WTC11 (cell line): ENCODE measurements around the gene SYT5. TPM values are rescaled to one million over a fixed set of nuclear protein-coding genes. Genes with fewer than 3 reads are reported as not detected.

Experiments used
- ATAC-seq: fragments of 200-7000 bp; cut with Tn5 transposase; 2 replicates; pipeline ENCODE4 v1.10.0; 2021; ENCODE audit warnings: mild to moderate bottlenecking, moderate library complexity
- CTCF ChIA-PET: fragments of 300-600 bp; sonication (Branson Sonifier 250); formaldehyde crosslinking; loops from one replicate; lab custom pipeline; 2021; ENCODE audit warnings: antibody characterized with exemption; lab: Charles Lee
- POLR2A ChIA-PET: fragments of 350-600 bp; sonication (Branson Sonifier 250); formaldehyde crosslinking; loops from one replicate; lab custom pipeline; 2021; ENCODE audit warnings: antibody characterized with exemption; lab: Charles Lee
- DNase-seq: peaks from one replicate; pipeline ENCODE4 v3.0.0; 2021; ENCODE audit warnings: low spot score
- H3K27ac Mint-ChIP-seq: 2 replicates; pipeline ENCODE4 v1.8.0; 2021; ENCODE audit warnings: mixed read lengths
- H3K27me3 Mint-ChIP-seq: 2 replicates; pipeline ENCODE4 v1.8.0; 2021; ENCODE audit warnings: low read depth, mild to moderate bottlenecking, moderate library complexity, mixed read lengths
- H3K36me3 Mint-ChIP-seq: 2 replicates; pipeline ENCODE4 v1.8.0; 2021; ENCODE audit warnings: mixed read lengths
- H3K4me1 Mint-ChIP-seq: 2 replicates; pipeline ENCODE4 v1.8.0; 2022; ENCODE audit warnings: mixed read lengths
- H3K4me3 Mint-ChIP-seq: 2 replicates; pipeline ENCODE4 v1.8.0; 2021; ENCODE audit warnings: mild to moderate bottlenecking, moderate library complexity, mixed read lengths
- H3K9me3 Mint-ChIP-seq: 2 replicates; pipeline ENCODE4 v1.8.0; 2021; ENCODE audit warnings: mixed read lengths
- ARID4B ChIP-seq: sonication (generic); formaldehyde crosslinking; IDR thresholded peaks from 2 replicates; pipeline ENCODE4 v1.8.0; 2023; ENCODE audit warnings: missing genetic modification reagents, mild to moderate bottlenecking, borderline replicate concordance
- E2F4 ChIP-seq: sonication (generic); formaldehyde crosslinking; IDR thresholded peaks from 2 replicates; pipeline ENCODE4 v1.8.1; 2022; ENCODE audit warnings: low read depth, mild to moderate bottlenecking, moderate library complexity, missing genetic modification reagents, borderline replicate concordance
- GRHL2 ChIP-seq: fragments of 250-450 bp; sonication (Bioruptor Pico); IDR thresholded peaks from 2 replicates; pipeline ENCODE4 v1.8.0; 2022; ENCODE audit warnings: mild to moderate bottlenecking, moderate library complexity; ENCODE audit not compliant: insufficient replicate concordance, severe bottlenecking
- IRF1 ChIP-seq: sonication (generic); formaldehyde crosslinking; IDR thresholded peaks from 2 replicates; pipeline ENCODE4 v1.8.0; 2023; ENCODE audit warnings: missing genetic modification reagents
- JAZF1 ChIP-seq: fragments of 250-450 bp; sonication (Bioruptor Pico); IDR thresholded peaks from 2 replicates; pipeline ENCODE4 v1.9.0; 2021; ENCODE audit warnings: moderate library complexity, mild to moderate bottlenecking, inconsistent platforms
- JUN ChIP-seq: sonication (generic); formaldehyde crosslinking; IDR thresholded peaks from 2 replicates; pipeline ENCODE4 v1.8.0; 2023; ENCODE audit warnings: mild to moderate bottlenecking, missing genetic modification reagents
- MAX ChIP-seq: sonication (generic); formaldehyde crosslinking; IDR thresholded peaks from 2 replicates; pipeline ENCODE4 v1.8.0; 2022; ENCODE audit warnings: mild to moderate bottlenecking, missing genetic modification reagents
- NR3C1 ChIP-seq: sonication (generic); formaldehyde crosslinking; conservative IDR thresholded peaks from 2 replicates; pipeline ENCODE4 v1.8.1; 2023; ENCODE audit warnings: low read depth, mild to moderate bottlenecking, missing genetic modification reagents
- PRRX2 ChIP-seq: fragments of 250-450 bp; sonication (Bioruptor Pico); IDR thresholded peaks from 2 replicates; pipeline ENCODE4 v1.8.0; 2021; ENCODE audit warnings: mild to moderate bottlenecking
- SMAD3 ChIP-seq: sonication (generic); formaldehyde crosslinking; IDR thresholded peaks from 2 replicates; pipeline ENCODE4 v1.8.0; 2022; ENCODE audit warnings: missing genetic modification reagents, mild to moderate bottlenecking, borderline replicate concordance
- TCF7 ChIP-seq: sonication (generic); formaldehyde crosslinking; IDR thresholded peaks from 2 replicates; pipeline ENCODE4 v1.8.0; 2022; ENCODE audit warnings: mild to moderate bottlenecking, low read depth, missing genetic modification reagents, moderate library complexity
- USF2 ChIP-seq: sonication (generic); formaldehyde crosslinking; IDR thresholded peaks from 2 replicates; pipeline ENCODE4 v1.8.1; 2023; ENCODE audit warnings: mild to moderate bottlenecking, missing genetic modification reagents, moderate library complexity
- ZNF219 ChIP-seq: sonication (generic); formaldehyde crosslinking; IDR thresholded peaks from 2 replicates; pipeline ENCODE4 v1.8.0; 2023; ENCODE audit warnings: missing genetic modification reagents, mild to moderate bottlenecking, borderline replicate concordance
- ZNF671 ChIP-seq: fragments of 250-450 bp; sonication (Bioruptor Pico); IDR thresholded peaks from 2 replicates; pipeline ENCODE4 v1.8.0; 2021; ENCODE audit warnings: mild to moderate bottlenecking
- total RNA-seq: library from RNA; stranded (reverse); gene quantifications from 3 replicates; pipeline ENCODE4 v1.2.3, GENCODE V29; 2021
- TF ChIP-seq, protein P1 (sequence below): sonication (generic); formaldehyde crosslinking; IDR thresholded peaks from 2 replicates; pipeline ENCODE4 v1.8.0; 2022; ENCODE audit warnings: mild to moderate bottlenecking, missing genetic modification reagents
- TF ChIP-seq, protein P2 (sequence below): sonication (generic); formaldehyde crosslinking; IDR thresholded peaks from 2 replicates; pipeline ENCODE4 v1.8.0; 2022; ENCODE audit warnings: mild to moderate bottlenecking, missing genetic modification reagents
- TF ChIP-seq, protein P3 (sequence below): fragments of 250-450 bp; sonication (Bioruptor Pico); IDR thresholded peaks from 2 replicates; pipeline ENCODE4 v2.1.2; 2022; ENCODE audit warnings: mild to moderate bottlenecking, moderate library complexity

SYT5 gene
- total RNA-seq, 1 experiment from 2014 or later, result 0.77 TPM

DNA sequence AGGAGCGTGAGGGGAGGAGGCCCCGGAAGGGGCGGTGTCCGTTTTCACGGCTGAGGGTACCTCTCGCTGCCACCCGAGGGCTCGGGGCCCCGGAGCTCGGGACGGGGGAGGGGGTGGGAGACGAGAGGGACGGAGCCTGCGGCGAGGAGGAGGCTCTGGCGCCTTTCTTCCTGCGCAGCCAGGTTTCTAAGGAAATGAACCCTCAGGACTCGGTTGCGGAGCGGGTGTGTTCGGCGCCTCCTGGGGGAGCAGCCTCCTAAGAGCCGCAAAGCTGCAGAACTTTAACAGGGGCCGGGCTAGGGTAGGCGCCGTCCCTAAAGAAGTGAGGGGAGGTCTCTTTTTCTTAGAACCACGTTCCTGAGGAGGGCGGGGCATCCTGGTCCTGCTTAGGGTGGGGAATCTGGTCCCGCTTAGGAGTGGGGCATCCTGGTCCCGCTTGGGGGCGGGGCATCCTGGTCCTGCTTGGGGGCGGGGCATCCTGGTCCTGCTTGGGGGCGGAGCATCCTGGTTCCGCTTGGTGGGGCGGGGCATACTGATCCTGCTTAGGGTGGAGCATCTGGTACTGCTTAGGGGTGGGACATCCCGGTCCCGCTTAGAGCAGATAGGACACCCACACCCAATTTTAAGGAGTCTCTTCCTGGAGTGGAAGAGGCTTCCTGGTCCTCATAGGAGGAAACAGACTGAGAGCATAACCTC lies 6.2 kb downstream of the SYT5 start:
- 0 out of 2 replicates have a peak, but pooled peaks have one; percentile 33 for TF ChIP-seq MAX (CRISPR knock-in tag)
- TF ChIP-seq JUN (CRISPR knock-in tag), result no peak
- TF ChIP-seq, all 79 proteins: peak for 1
- H3K4me1 Mint-ChIP-seq, result peaks cover 24% of the 10 kb centered on the region
- H3K36me3 Mint-ChIP-seq, result no peaks in the 10 kb centered on the region
- peak overlapping the region; percentile 80 for H3K4me3 Mint-ChIP-seq
- peaks cover 96% of the 10 kb centered on the region for H3K27me3 Mint-ChIP-seq
- no peaks in the 10 kb centered on the region for H3K9me3 Mint-ChIP-seq
- H3K27ac Mint-ChIP-seq, result no peak overlapping the region
- ChIA-PET POLR2A (interaction anchor here (0.9 to 1.4 kb wide), 2 partner anchors 85 to 234 kb away, joined by 3 to 7 read pairs; partner anchors contain the start of genes PPP6R1 and UBE2S), CTCF (interaction anchor here (1.0 to 3.6 kb wide), 7 partner anchors 8 to 330 kb away, joined by 3 to 23 read pairs (median 10); partner anchors contain the start of gene DNAAF3)
- ATAC-seq (peak; percentile 93), DNase-seq (peak; percentile 96)

DNA sequence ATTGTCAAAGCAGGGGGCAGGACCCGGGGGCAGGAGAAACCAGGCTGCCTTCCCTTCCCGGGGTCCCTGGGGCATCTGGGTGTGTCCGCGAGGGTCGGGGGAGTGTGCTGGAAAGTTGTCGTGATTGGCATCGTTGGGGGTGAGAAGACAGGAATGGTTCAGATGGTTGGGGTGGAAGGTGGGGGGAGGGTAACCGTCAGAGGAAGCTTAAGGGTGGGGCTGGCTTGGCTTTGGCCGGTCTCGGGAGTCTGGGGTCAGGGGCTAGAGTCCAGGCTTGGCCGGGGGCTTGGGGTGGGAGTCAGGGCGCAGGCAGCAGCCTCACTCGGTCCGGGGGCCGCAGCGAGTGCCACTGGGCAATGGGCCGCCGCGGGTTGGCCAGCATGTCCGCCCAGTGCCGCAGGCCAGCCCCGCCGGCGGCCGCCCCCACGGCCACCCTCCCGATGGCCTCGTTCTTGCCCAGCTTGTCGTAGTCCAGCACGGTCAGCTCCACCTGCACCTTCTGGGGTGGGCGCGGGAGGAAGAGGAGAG lies 6.8 kb downstream of the SYT5 start:
- ChIA-PET POLR2A (interaction anchor here (1.4 kb wide), 1 partner anchor 86 kb away, joined by 7 read pairs; the partner anchor contains the start of gene PPP6R1), CTCF (interaction anchor here (1.0 to 3.6 kb wide), 5 partner anchors 13 to 331 kb away, joined by 3 to 23 read pairs (median 13); no protein-coding TSS in a partner anchor)
- Mint-ChIP-seq H3K9me3 (no peaks in the 10 kb centered on the region), H3K27ac (no peak overlapping the region), H3K36me3 (no peaks in the 10 kb centered on the region), H3K4me1 (peaks cover 24% of the 10 kb centered on the region), H3K4me3 (peak overlapping the region; percentile 80), H3K27me3 (peaks cover 94% of the 10 kb centered on the region)
- DNase-seq (no peak), ATAC-seq (no peak)
- TF ChIP-seq TCF7 (no peak), USF2 (CRISPR knock-in tag) (no peak), ZNF671 (CRISPR knock-in tag) (no peak), NR3C1 (no peak), ZNF219 (no peak), IRF1 (CRISPR knock-in tag) (no peak), E2F4 (no peak), SMAD3 (CRISPR knock-in tag) (no peak), ARID4B (CRISPR knock-in tag) (no peak), JAZF1 (CRISPR knock-in tag) (no peak), GRHL2 (no peak), PRRX2 (no peak)
- TF ChIP-seq, protein P1, sequence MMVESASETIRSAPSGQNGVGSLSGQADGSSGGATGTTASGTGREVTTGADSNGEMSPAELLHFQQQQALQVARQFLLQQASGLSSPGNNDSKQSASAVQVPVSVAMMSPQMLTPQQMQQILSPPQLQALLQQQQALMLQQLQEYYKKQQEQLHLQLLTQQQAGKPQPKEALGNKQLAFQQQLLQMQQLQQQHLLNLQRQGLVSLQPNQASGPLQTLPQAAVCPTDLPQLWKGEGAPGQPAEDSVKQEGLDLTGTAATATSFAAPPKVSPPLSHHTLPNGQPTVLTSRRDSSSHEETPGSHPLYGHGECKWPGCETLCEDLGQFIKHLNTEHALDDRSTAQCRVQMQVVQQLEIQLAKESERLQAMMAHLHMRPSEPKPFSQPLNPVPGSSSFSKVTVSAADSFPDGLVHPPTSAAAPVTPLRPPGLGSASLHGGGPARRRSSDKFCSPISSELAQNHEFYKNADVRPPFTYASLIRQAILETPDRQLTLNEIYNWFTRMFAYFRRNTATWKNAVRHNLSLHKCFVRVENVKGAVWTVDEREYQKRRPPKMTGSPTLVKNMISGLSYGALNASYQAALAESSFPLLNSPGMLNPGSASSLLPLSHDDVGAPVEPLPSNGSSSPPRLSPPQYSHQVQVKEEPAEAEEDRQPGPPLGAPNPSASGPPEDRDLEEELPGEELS (CRISPR knock-in tag), result no peak
- TF ChIP-seq, protein P2, sequence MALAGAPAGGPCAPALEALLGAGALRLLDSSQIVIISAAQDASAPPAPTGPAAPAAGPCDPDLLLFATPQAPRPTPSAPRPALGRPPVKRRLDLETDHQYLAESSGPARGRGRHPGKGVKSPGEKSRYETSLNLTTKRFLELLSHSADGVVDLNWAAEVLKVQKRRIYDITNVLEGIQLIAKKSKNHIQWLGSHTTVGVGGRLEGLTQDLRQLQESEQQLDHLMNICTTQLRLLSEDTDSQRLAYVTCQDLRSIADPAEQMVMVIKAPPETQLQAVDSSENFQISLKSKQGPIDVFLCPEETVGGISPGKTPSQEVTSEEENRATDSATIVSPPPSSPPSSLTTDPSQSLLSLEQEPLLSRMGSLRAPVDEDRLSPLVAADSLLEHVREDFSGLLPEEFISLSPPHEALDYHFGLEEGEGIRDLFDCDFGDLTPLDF, result no peak
- TF ChIP-seq, protein P3, sequence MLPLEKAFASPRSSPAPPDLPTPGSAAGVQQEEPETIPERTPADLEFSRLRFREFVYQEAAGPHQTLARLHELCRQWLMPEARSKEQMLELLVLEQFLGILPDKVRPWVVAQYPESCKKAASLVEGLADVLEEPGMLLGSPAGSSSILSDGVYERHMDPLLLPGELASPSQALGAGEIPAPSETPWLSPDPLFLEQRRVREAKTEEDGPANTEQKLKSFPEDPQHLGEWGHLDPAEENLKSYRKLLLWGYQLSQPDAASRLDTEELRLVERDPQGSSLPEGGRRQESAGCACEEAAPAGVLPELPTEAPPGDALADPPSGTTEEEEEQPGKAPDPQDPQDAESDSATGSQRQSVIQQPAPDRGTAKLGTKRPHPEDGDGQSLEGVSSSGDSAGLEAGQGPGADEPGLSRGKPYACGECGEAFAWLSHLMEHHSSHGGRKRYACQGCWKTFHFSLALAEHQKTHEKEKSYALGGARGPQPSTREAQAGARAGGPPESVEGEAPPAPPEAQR (CRISPR knock-in tag), result no peak
